Measurements from ENCODE around the gene REX1BD. TPM values are rescaled to one million over a fixed set of nuclear protein-coding genes. Genes with fewer than 3 reads are reported as not detected.

The REX1BD gene
- total and polyA plus RNA-seq, 2 of the 13 experiments (the other 11 are each of a cell fraction or from before 2014, with no cell fraction given) = 7.5 to 25.4 TPM

DNA sequence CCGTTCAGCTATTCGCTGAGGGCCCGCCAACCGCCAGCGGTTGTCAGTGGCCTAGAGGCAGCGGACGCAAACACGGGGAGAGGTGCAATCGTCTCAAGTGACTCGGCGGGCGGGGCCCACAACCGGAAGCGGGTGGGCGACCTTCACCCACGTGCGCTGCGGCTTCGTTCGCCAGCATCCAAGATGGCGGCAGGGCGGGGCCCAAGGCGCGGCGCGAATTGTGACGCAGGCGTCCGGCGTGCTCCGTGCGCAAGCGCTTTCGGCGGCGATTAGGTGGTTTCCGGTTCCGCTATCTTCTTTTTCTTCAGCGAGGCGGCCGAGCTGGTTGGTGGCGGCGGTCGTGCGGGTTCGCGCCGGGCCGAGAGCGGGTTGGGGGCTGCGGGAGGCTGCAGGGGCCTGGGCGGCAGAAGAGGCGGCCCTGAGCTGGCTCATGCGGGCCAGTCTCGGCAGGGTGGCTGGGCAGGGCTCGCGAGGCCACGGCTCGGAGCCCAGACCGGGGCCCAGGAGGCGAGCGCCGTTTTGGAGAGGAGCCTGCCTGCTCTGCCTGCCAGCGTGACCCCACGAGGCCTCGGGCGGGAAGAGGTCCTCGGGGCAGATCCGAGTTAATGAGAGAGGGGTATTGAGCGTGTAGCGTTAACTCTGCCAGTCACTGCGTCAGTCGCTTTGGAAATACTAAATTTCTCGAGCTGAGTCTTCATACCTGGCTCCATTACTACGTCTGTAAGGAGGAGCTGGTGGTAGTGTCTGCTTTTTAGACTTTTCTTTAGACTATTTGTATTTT lies 16.8 kb upstream of the REX1BD start, which contains the start of gene UBA52 (continued):
- TF ChIP-seq KLF12 (CRISPR knock-in tag; IDR thresholded peaks at IDR 0.05; ENCODE audit: borderline replicate concordance) (peak; percentile 100), KDM5B (CRISPR knock-in tag; IDR thresholded peaks at IDR 0.05; ENCODE audit: borderline replicate concordance) (peak; percentile 53; the same call in 1 of the 2 replicates), AKAP8 (CRISPR knock-in tag; IDR thresholded peaks at IDR 0.05) (peak; percentile 57; the same call in 1 of the 2 replicates), NR3C1 (CRISPR knock-in tag; IDR thresholded peaks at IDR 0.05) (no peak), POLR2AphosphoS5 (IDR thresholded peaks at IDR 0.05; ENCODE audit: low read depth, low read length) (peak; percentile 93), ZIK1 (CRISPR knock-in tag; IDR thresholded peaks at IDR 0.05; ENCODE audit: borderline replicate concordance, low read depth) (0 out of 2 replicates have a peak, but pooled peaks have one; percentile 61), BRCA1 (CRISPR knock-in tag; IDR thresholded peaks at IDR 0.05) (0 out of 2 replicates have a peak, but pooled peaks have one; percentile 50), MIER3 (CRISPR knock-in tag; IDR thresholded peaks at IDR 0.05; ENCODE audit: borderline replicate concordance) (peak; percentile 81; the same call in 1 of the 2 replicates), ZNF746 (CRISPR knock-in tag; IDR thresholded peaks at IDR 0.05) (peak; percentile 36; the same call in 1 of the 2 replicates), DMTF1 (CRISPR knock-in tag; IDR thresholded peaks at IDR 0.05) (no peak), STAT5B (CRISPR knock-in tag; IDR thresholded peaks at IDR 0.05) (peak; percentile 19; the same call in 1 of the 2 replicates), MEF2D (CRISPR knock-in tag; IDR thresholded peaks at IDR 0.05) (peak; percentile 42; the same call in 1 of the 2 replicates), HHEX (CRISPR knock-in tag; IDR thresholded peaks at IDR 0.05) (no peak), PHF5A (CRISPR knock-in tag; IDR thresholded peaks at IDR 0.05; ENCODE audit: low read depth, unreplicated experiment) (no peak), RBM39 (IDR thresholded peaks at IDR 0.05; ENCODE audit: low read depth, low read length, poor library complexity, severe bottlenecking) (peak; percentile 49), PLSCR1 (CRISPR knock-in tag; IDR thresholded peaks at IDR 0.05; ENCODE audit: borderline replicate concordance) (no peak), ZNF790 (CRISPR knock-in tag; IDR thresholded peaks at IDR 0.05; ENCODE audit: borderline replicate concordance) (no peak), ZNF572 (CRISPR knock-in tag; IDR thresholded peaks at IDR 0.05) (0 out of 2 replicates have a peak, but pooled peaks have one; percentile 42), ZNF136 (CRISPR knock-in tag; IDR thresholded peaks at IDR 0.05; ENCODE audit: low read depth) (no peak), KLF9 (CRISPR knock-in tag; IDR thresholded peaks at IDR 0.05; ENCODE audit: low read depth) (0 out of 2 replicates have a peak, but pooled peaks have one; percentile 59), ZNF629 (CRISPR knock-in tag; conservative IDR thresholded peaks at IDR 0.05) (no peak), JUNB (CRISPR knock-in tag; IDR thresholded peaks at IDR 0.05; ENCODE audit: borderline replicate concordance) (no peak), ZNF10 (CRISPR knock-in tag; IDR thresholded peaks at IDR 0.05; ENCODE audit: borderline replicate concordance, low read depth) (no peak), THAP11 (CRISPR knock-in tag; IDR thresholded peaks at IDR 0.05) (peak; percentile 96)
- TF ChIP-seq, protein P1, sequence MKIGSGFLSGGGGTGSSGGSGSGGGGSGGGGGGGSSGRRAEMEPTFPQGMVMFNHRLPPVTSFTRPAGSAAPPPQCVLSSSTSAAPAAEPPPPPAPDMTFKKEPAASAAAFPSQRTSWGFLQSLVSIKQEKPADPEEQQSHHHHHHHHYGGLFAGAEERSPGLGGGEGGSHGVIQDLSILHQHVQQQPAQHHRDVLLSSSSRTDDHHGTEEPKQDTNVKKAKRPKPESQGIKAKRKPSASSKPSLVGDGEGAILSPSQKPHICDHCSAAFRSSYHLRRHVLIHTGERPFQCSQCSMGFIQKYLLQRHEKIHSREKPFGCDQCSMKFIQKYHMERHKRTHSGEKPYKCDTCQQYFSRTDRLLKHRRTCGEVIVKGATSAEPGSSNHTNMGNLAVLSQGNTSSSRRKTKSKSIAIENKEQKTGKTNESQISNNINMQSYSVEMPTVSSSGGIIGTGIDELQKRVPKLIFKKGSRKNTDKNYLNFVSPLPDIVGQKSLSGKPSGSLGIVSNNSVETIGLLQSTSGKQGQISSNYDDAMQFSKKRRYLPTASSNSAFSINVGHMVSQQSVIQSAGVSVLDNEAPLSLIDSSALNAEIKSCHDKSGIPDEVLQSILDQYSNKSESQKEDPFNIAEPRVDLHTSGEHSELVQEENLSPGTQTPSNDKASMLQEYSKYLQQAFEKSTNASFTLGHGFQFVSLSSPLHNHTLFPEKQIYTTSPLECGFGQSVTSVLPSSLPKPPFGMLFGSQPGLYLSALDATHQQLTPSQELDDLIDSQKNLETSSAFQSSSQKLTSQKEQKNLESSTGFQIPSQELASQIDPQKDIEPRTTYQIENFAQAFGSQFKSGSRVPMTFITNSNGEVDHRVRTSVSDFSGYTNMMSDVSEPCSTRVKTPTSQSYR (CRISPR knock-in tag; IDR thresholded peaks at IDR 0.05; ENCODE audit: borderline replicate concordance) = no peak; the same call in 1 of the 2 replicates
